Measurements from ENCODE around the gene PROCA1. TPM values are rescaled to one million over a fixed set of nuclear protein-coding genes. Genes with fewer than 3 reads are reported as not detected.

The PROCA1 gene
- total and polyA plus RNA-seq, 9 of the 15 experiments (the other 6 are each of a cell fraction or from before 2014, with no cell fraction given) = 0.78 to 16.2 (median 5.6) TPM

DNA sequence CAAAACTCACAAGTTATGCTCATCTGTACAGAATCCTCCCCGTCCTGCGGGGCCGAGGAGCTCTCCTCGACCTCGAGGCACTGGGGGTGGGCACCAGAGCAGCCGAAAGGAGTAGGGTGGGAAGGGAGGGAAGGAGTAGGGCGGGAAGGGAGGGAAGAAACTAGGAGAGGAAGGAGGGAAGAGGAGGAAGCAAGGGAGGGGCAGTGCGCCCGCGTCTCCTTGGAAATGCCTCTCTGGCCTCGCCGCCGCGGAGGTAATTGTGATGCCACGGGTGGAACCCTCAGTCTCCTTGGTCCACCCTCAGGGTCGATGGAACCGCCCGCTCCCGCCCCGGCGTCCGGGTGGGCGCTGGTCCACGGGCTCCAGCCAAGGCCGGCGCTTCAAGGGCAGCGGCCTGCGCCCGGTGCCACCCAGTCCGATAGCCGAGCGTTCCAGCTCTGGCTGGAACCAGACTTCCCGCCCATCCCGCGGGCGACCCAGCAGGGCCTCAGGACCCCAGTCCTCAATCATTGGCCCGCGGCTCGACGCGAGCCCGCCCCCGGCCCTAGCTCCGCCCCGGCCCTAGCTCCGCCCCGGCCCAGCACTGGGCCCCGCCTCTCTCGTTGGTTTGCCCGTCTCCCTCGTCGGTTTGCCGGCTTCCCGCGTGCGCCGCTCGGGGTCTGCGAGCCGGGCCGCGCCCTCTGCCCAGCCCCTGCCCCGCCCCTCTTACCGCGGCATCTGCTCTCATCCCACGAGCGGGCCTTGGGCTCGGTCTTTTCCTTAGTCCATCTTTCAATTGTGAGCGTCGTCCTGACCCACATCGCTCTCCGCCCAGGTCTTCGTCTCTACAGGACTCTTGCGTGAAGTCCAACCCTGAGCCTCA, 596 bp downstream of the PROCA1 start (continued):
- TF ChIP-seq ZBTB49 (CRISPR knock-in tag; IDR thresholded peaks at IDR 0.05; ENCODE audit: borderline replicate concordance) = no peak; the same call in 1 of the 2 replicates

GRCh38 chr17:28707339-28707720, 4.4 kb downstream of the PROCA1 start:
- Histone ChIP-seq H4K20me1 (replicated peaks; ENCODE audit: control insufficient read depth, insufficient read depth, low read length) (no peaks in the 10 kb centered on the region), H3K27me3 (ENCODE audit: control insufficient read depth in 2 of 2, insufficient read depth in 2 of 2, low read length in 2 of 2) (no peaks in the 10 kb centered on the region), H2AFZ (ENCODE audit: low read depth, low read length) (no peak overlapping the region), H3K9ac (ENCODE audit: insufficient read depth in 1 of 2, low read depth in 2 of 2, low read length in 2 of 2) (peak overlapping the region in 1 of 2 experiments; percentile 40; a peak in 1 of 4 replicates), H3K4me2 (ENCODE audit: insufficient read depth, low read length) (no peak overlapping the region), H3K4me3 (no peak overlapping the region), H3K9me3 (replicated peaks; ENCODE audit: control insufficient read depth, insufficient read depth, low read depth, low read length) (0 out of 2 replicates have a peak, but pooled peaks cover 2% of the 10 kb centered on the region), H3K9me1 (ENCODE audit: control insufficient read depth, insufficient read depth, low read length) (no peaks in the 10 kb centered on the region), H3K79me2 (ENCODE audit: control insufficient read depth, insufficient read depth, low read length) (peaks cover 13% of the 10 kb centered on the region), H3K27ac (ENCODE audit: extremely low read depth, low read depth, low read length) (no peak overlapping the region), H3K36me3 (ENCODE audit: control insufficient read depth, insufficient read depth, low read length) (peaks cover 29% of the 10 kb centered on the region; the same call in 2 of the 3 replicates), H3K4me1 (replicated peaks in 1 of 2; ENCODE audit: control insufficient read depth in 2 of 2, insufficient read depth in 2 of 2, low read length in 2 of 2) (peaks cover 8 to 33% of the 10 kb centered on the region in 2 experiments; a peak in 4 of 5 replicates)
- BruUV-seq (replicated peaks) = no TSS peak
- DNase-seq (ENCODE audit: extremely low read depth in 1 of 4, low spot score in 3 of 4) (no peak), ATAC-seq (no peak), FAIRE-seq (no peak)
- 15% methylated on average over 2 of the region's 2 CpGs for WGBS (ENCODE audit: insufficient coverage, low coverage, missing lambda C conversion rate)
- ChIA-PET POLR2A (interaction anchor here (0.5 to 8.7 kb wide), 5 partner anchors 15 to 1265 kb away, joined by 3 to 133 read pairs (median 3); partner anchors contain the start of genes BLTP2, RPL23A, SDF2 and SUPT6H), CTCF (ENCODE audit: low intra/inter-chr PET ratio) (no interaction called here)
- intact Hi-C loops (cut with micrococcal nuclease) (no loop called here), in situ Hi-C loops (cut with MboI) (no loop called here)
- TF ChIP-seq ATF7 (IDR thresholded peaks at IDR 0.05) (no peak), HINFP (tag; conservative IDR thresholded peaks at IDR 0.05; ENCODE audit: low read depth) (no peak), MTA1 (IDR thresholded peaks at IDR 0.05; ENCODE audit: borderline replicate concordance) (no peak), ZBTB43 (CRISPR knock-in tag; IDR thresholded peaks at IDR 0.05) (no peak), ZNF24 (IDR thresholded peaks at IDR 0.05) (peak; percentile 95), CTBP1 (IDR thresholded peaks at IDR 0.05; ENCODE audit: borderline replicate concordance) (no peak), ZNF436 (CRISPR knock-in tag; IDR thresholded peaks at IDR 0.05) (no peak), BMI1 (IDR thresholded peaks at IDR 0.05; ENCODE audit: low read length) (no peak)
- TF ChIP-seq, protein P1, sequence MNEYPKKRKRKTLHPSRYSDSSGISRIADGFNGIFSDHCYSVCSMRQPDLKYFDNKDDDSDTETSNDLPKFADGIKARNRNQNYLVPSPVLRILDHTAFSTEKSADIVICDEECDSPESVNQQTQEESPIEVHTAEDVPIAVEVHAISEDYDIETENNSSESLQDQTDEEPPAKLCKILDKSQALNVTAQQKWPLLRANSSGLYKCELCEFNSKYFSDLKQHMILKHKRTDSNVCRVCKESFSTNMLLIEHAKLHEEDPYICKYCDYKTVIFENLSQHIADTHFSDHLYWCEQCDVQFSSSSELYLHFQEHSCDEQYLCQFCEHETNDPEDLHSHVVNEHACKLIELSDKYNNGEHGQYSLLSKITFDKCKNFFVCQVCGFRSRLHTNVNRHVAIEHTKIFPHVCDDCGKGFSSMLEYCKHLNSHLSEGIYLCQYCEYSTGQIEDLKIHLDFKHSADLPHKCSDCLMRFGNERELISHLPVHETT (CRISPR knock-in tag; conservative IDR thresholded peaks at IDR 0.05 in 1 of 2, IDR thresholded peaks at IDR 0.05 in 1 of 2) = no peak
